ENCODE measurements around the gene PNCK. TPM values are rescaled to one million over a fixed set of nuclear protein-coding genes. Genes with fewer than 3 reads are reported as not detected.

Gene PNCK
- total and polyA plus RNA-seq, 2 experiments from 2014 or later, result 3.5 to 11.9 TPM

- H3K9me3 Mint-ChIP-seq, result peaks cover 3% of the 10 kb centered on the region; the same call in 2 of the 3 replicates
- no peaks in the 10 kb centered on the region for H3K36me3 Mint-ChIP-seq (ENCODE audit: low read depth)
- Histone ChIP-seq H2AFZ (no peak overlapping the region), H3K36me3 (ENCODE audit: insufficient read depth) (no peaks in the 10 kb centered on the region), H3K27ac (ENCODE audit: low read depth) (no peak overlapping the region), H3K4me1 (ENCODE audit: insufficient read depth) (no peaks in the 10 kb centered on the region), H3K79me2 (replicated peaks; ENCODE audit: insufficient read depth) (no peaks in the 10 kb centered on the region), H3K4me3 (no peak overlapping the region), H4K20me1 (replicated peaks; ENCODE audit: insufficient read depth) (no peaks in the 10 kb centered on the region), H3K9me2 (ENCODE audit: insufficient read depth) (no peaks in the 10 kb centered on the region), H3K4me2 (no peak overlapping the region), H3F3A (replicated peaks; ENCODE audit: low read depth) (no peaks in the 10 kb centered on the region), H3K27me3 (ENCODE audit: insufficient read depth) (peaks cover 30% of the 10 kb centered on the region)
- H3K27me3 Mint-ChIP-seq (ENCODE audit: insufficient read depth, low read depth, poor library complexity), result peaks cover 25% of the 10 kb centered on the region
- peak; percentile 50 for DNase-seq (ENCODE audit: low spot score)
- TF ChIP-seq, protein P1, sequence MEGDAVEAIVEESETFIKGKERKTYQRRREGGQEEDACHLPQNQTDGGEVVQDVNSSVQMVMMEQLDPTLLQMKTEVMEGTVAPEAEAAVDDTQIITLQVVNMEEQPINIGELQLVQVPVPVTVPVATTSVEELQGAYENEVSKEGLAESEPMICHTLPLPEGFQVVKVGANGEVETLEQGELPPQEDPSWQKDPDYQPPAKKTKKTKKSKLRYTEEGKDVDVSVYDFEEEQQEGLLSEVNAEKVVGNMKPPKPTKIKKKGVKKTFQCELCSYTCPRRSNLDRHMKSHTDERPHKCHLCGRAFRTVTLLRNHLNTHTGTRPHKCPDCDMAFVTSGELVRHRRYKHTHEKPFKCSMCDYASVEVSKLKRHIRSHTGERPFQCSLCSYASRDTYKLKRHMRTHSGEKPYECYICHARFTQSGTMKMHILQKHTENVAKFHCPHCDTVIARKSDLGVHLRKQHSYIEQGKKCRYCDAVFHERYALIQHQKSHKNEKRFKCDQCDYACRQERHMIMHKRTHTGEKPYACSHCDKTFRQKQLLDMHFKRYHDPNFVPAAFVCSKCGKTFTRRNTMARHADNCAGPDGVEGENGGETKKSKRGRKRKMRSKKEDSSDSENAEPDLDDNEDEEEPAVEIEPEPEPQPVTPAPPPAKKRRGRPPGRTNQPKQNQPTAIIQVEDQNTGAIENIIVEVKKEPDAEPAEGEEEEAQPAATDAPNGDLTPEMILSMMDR (conservative IDR thresholded peaks at IDR 0.05; ENCODE audit: low read depth in 2 of 2), result peak; percentile 20 to 41; a peak in 3 of 4 replicates
- TF ChIP-seq, protein P2, sequence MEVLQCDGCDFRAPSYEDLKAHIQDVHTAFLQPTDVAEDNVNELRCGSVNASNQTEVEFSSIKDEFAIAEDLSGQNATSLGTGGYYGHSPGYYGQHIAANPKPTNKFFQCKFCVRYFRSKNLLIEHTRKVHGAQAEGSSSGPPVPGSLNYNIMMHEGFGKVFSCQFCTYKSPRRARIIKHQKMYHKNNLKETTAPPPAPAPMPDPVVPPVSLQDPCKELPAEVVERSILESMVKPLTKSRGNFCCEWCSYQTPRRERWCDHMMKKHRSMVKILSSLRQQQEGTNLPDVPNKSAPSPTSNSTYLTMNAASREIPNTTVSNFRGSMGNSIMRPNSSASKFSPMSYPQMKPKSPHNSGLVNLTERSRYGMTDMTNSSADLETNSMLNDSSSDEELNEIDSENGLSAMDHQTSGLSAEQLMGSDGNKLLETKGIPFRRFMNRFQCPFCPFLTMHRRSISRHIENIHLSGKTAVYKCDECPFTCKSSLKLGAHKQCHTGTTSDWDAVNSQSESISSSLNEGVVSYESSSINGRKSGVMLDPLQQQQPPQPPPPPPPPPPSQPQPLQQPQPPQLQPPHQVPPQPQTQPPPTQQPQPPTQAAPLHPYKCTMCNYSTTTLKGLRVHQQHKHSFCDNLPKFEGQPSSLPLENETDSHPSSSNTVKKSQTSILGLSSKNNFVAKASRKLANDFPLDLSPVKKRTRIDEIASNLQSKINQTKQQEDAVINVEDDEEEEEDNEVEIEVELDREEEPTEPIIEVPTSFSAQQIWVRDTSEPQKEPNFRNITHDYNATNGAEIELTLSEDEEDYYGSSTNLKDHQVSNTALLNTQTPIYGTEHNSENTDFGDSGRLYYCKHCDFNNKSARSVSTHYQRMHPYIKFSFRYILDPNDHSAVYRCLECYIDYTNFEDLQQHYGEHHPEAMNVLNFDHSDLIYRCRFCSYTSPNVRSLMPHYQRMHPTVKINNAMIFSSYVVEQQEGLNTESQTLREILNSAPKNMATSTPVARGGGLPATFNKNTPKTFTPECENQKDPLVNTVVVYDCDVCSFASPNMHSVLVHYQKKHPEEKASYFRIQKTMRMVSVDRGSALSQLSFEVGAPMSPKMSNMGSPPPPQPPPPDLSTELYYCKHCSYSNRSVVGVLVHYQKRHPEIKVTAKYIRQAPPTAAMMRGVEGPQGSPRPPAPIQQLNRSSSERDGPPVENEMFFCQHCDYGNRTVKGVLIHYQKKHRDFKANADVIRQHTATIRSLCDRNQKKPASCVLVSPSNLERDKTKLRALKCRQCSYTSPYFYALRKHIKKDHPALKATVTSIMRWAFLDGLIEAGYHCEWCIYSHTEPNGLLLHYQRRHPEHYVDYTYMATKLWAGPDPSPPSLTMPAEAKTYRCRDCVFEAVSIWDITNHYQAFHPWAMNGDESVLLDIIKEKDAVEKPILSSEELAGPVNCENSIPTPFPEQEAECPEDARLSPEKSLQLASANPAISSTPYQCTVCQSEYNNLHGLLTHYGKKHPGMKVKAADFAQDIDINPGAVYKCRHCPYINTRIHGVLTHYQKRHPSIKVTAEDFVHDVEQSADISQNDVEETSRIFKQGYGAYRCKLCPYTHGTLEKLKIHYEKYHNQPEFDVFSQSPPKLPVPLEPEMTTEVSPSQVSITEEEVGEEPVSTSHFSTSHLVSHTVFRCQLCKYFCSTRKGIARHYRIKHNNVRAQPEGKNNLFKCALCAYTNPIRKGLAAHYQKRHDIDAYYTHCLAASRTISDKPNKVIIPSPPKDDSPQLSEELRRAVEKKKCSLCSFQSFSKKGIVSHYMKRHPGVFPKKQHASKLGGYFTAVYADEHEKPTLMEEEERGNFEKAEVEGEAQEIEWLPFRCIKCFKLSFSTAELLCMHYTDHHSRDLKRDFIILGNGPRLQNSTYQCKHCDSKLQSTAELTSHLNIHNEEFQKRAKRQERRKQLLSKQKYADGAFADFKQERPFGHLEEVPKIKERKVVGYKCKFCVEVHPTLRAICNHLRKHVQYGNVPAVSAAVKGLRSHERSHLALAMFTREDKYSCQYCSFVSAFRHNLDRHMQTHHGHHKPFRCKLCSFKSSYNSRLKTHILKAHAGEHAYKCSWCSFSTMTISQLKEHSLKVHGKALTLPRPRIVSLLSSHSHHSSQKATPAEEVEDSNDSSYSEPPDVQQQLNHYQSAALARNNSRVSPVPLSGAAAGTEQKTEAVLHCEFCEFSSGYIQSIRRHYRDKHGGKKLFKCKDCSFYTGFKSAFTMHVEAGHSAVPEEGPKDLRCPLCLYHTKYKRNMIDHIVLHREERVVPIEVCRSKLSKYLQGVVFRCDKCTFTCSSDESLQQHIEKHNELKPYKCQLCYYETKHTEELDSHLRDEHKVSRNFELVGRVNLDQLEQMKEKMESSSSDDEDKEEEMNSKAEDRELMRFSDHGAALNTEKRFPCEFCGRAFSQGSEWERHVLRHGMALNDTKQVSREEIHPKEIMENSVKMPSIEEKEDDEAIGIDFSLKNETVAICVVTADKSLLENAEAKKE (CRISPR knock-in tag; IDR thresholded peaks at IDR 0.05), result no peak
- H3K4me3 Mint-ChIP-seq, result no peak overlapping the region
- peak; percentile 17 for ATAC-seq
- H3K4me1 Mint-ChIP-seq, result peaks cover 3% of the 10 kb centered on the region; the same call in 2 of the 3 replicates
- H3K27ac Mint-ChIP-seq, result no peak overlapping the region
Measured at GRCh38 chrX:153651540-153652079, 22.0 kb downstream of the PNCK start.

DNA sequence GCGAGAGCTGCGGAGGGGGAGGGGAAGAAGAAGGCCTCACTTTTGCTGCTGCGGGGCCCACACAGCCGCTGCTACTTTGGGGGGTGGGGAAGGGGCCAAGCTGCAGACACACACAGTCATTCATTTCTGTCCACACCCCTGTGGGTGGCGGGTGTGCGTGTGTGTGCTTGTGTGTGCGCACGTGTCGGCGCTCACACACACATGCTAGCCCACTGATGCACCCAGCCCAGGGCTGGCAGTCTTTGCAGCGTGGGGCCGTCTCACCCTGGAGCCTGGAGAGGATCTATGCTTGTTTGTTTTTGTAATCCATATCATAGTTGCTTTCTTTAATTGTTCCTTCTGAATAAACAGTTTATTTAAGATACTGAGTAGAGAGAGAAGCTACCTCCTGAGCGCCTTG lies 22.7 kb downstream of the PNCK start:
- H4K20me1 ChIP-seq (replicated peaks; ENCODE audit: insufficient read depth), result no peaks in the 10 kb centered on the region
- no peak overlapping the region for H2AFZ ChIP-seq
- H3K79me2 ChIP-seq (replicated peaks; ENCODE audit: insufficient read depth), result no peaks in the 10 kb centered on the region
- Mint-ChIP-seq H3K27me3 (ENCODE audit: insufficient read depth, low read depth, poor library complexity) (peaks cover 31% of the 10 kb centered on the region), H3K36me3 (ENCODE audit: low read depth) (no peaks in the 10 kb centered on the region), H3K27ac (no peak overlapping the region), H3K4me1 (peaks cover 3% of the 10 kb centered on the region; the same call in 2 of the 3 replicates), H3K9me3 (peaks cover 3% of the 10 kb centered on the region; the same call in 2 of the 3 replicates), H3K4me3 (no peak overlapping the region)
- no peaks in the 10 kb centered on the region for H3K36me3 ChIP-seq (ENCODE audit: insufficient read depth)
- H3K4me3 ChIP-seq, result no peak overlapping the region
- H3K9me2 ChIP-seq (ENCODE audit: insufficient read depth), result no peaks in the 10 kb centered on the region
- H3K4me1 ChIP-seq (ENCODE audit: insufficient read depth), result no peaks in the 10 kb centered on the region
- H3K27me3 ChIP-seq (ENCODE audit: insufficient read depth), result peaks cover 36% of the 10 kb centered on the region
- no peak for ATAC-seq
- H3F3A ChIP-seq (replicated peaks; ENCODE audit: low read depth), result no peaks in the 10 kb centered on the region
- no peak for DNase-seq (ENCODE audit: low spot score)
- no peak overlapping the region for H3K27ac ChIP-seq (ENCODE audit: low read depth)
- no peak overlapping the region for H3K4me2 ChIP-seq
- TF ChIP-seq POLR2AphosphoS5 (IDR thresholded peaks at IDR 0.05; ENCODE audit: low read depth), result no peak
- no peak for TF ChIP-seq CREB1 (CRISPR knock-in tag; IDR thresholded peaks at IDR 0.05; ENCODE audit: low read depth)
- TF ChIP-seq NANOG (IDR thresholded peaks at IDR 0.05; ENCODE audit: borderline replicate concordance), result no peak
- no peak for TF ChIP-seq REST (IDR thresholded peaks at IDR 0.05; ENCODE audit: unreplicated experiment)
- TF ChIP-seq ZNF331 (CRISPR knock-in tag; IDR thresholded peaks at IDR 0.05; ENCODE audit: low read depth), result no peak
- TF ChIP-seq JUNB (IDR thresholded peaks at IDR 0.05; ENCODE audit: unreplicated experiment), result no peak
- TF ChIP-seq, protein P3, sequence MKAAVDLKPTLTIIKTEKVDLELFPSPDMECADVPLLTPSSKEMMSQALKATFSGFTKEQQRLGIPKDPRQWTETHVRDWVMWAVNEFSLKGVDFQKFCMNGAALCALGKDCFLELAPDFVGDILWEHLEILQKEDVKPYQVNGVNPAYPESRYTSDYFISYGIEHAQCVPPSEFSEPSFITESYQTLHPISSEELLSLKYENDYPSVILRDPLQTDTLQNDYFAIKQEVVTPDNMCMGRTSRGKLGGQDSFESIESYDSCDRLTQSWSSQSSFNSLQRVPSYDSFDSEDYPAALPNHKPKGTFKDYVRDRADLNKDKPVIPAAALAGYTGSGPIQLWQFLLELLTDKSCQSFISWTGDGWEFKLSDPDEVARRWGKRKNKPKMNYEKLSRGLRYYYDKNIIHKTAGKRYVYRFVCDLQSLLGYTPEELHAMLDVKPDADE (IDR thresholded peaks at IDR 0.05), result no peak

Measured in GM23338 (cell line).